Measurements from ENCODE around the gene C7orf33.
"Not testable (repeated sequence)": the region's sequence is repeated elsewhere in the genome, so short reads cannot be mapped to it uniquely, and the experiment has no call there.

Gene C7orf33

GRCh38 chr7:148579366-148579765 is 11.2 kb upstream of the C7orf33 start:
- in situ Hi-C loops (cut with MboI; ENCODE audit: low sequenced_read_pairs), result no loop called here

- in situ Hi-C loops (cut with MboI; ENCODE audit: low sequenced_read_pairs), result no loop called here
Observed at GRCh38 chr7:148580446-148580845, 10.1 kb upstream of the C7orf33 start.

GRCh38 chr7:148581624-148582023 is 8.9 kb upstream of the C7orf33 start:
- in situ Hi-C loops (cut with MboI; ENCODE audit: low sequenced_read_pairs), result no loop called here

- in situ Hi-C loops (cut with MboI; ENCODE audit: low sequenced_read_pairs), result no loop called here
Observed at GRCh38 chr7:148584154-148584827, 6.3 kb upstream of the C7orf33 start.

- in situ Hi-C loops (cut with MboI; ENCODE audit: low sequenced_read_pairs), result no loop called here
Observed at GRCh38 chr7:148585399-148585798, 5.2 kb upstream of the C7orf33 start.

- in situ Hi-C loops (cut with MboI; ENCODE audit: low sequenced_read_pairs), result no loop called here
Observed at GRCh38 chr7:148587076-148587475, 3.5 kb upstream of the C7orf33 start.

GRCh38 chr7:148588168-148588567 is 2.4 kb upstream of the C7orf33 start:
- in situ Hi-C loops (cut with MboI; ENCODE audit: low sequenced_read_pairs), result no loop called here

- in situ Hi-C loops (cut with MboI; ENCODE audit: low sequenced_read_pairs), result no loop called here
Observed at GRCh38 chr7:148588670-148589131, 1.9 kb upstream of the C7orf33 start.

- in situ Hi-C loops (cut with MboI; ENCODE audit: low sequenced_read_pairs), result no loop called here
Observed at GRCh38 chr7:148589640-148590039, 926 bp upstream of the C7orf33 start.

- in situ Hi-C loops (cut with MboI; ENCODE audit: low sequenced_read_pairs), result not testable (repeated sequence)
Observed at GRCh38 chr7:148596354-148596753, 5.8 kb downstream of the C7orf33 start.

GRCh38 chr7:148598351-148598750 is 7.8 kb downstream of the C7orf33 start:
- in situ Hi-C loops (cut with MboI; ENCODE audit: low sequenced_read_pairs), result no loop called here

- in situ Hi-C loops (cut with MboI; ENCODE audit: low sequenced_read_pairs), result no loop called here
Observed at GRCh38 chr7:148605350-148605749, 14.8 kb downstream of the C7orf33 start.

- in situ Hi-C loops (cut with MboI; ENCODE audit: low sequenced_read_pairs), result no loop called here
Observed at GRCh38 chr7:148607151-148607661, 16.6 kb downstream of the C7orf33 start.

GRCh38 chr7:148609045-148609725 is 18.6 kb downstream of the C7orf33 start:
- in situ Hi-C loops (cut with MboI; ENCODE audit: low sequenced_read_pairs), result no loop called here

GRCh38 chr7:148611692-148612091 is 21.1 kb downstream of the C7orf33 start:
- in situ Hi-C loops (cut with MboI; ENCODE audit: low sequenced_read_pairs), result no loop called here

- in situ Hi-C loops (cut with MboI; ENCODE audit: low sequenced_read_pairs), result no loop called here
Observed at GRCh38 chr7:148615085-148615730, 24.6 kb downstream of the C7orf33 start.

- in situ Hi-C loops (cut with MboI; ENCODE audit: low sequenced_read_pairs), result no loop called here
Observed at GRCh38 chr7:148620749-148621359, 30.3 kb downstream of the C7orf33 start.

- in situ Hi-C loops (cut with MboI; ENCODE audit: low sequenced_read_pairs), result no loop called here
Observed at GRCh38 chr7:148621563-148621962, 31.0 kb downstream of the C7orf33 start.

GRCh38 chr7:148622887-148623585 is 32.5 kb downstream of the C7orf33 start:
- in situ Hi-C loops (cut with MboI; ENCODE audit: low sequenced_read_pairs), result no loop called here

- in situ Hi-C loops (cut with MboI; ENCODE audit: low sequenced_read_pairs), result no loop called here
Observed at GRCh38 chr7:148623586-148624282, 33.2 kb downstream of the C7orf33 start.

Data from hTERT RPE-1 (cell line).